ENCODE data around the gene FBXL20. TPM values are rescaled to one million over a fixed set of nuclear protein-coding genes. Genes with fewer than 3 reads are reported as not detected.
A peak's percentile ranks its signal among the peaks of the same experiment; 100 is the strongest.

The FBXL20 gene
- total and polyA plus RNA-seq, 2 experiments from 2014 or later, result 10.2 to 20.4 TPM

DNA sequence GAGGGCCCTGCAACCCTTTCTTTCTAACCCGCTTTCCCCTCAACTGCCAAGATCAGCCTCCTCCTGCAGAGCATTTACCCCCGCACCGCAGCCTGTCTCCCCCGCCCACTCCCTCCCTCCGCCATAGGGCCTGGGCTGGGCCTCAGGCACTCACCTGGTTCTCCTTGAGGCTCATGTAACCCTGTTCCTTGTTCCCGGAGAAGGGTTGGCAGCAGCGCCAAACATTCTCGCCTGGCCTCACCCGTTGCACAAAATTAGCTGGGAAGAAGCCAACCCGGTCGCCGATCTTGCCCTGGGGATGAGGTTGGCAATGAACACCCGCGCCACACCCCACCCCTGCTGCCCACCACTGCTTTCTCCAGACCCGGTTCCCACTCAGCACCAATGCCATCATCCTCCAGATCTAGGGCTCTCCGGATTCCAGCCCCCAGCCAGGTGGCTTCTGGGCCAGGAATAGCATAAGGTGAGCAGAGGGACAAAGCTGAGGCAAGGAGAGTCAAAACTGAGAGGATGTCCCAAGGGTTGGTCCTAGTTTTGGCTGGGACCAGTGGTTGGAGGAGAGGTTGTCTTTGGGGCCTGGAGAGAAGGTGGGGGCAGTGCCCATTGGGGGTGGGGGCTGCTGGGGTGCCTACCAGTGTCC lies 188.5 kb downstream of the FBXL20 start:
- TF ChIP-seq CTCF (IDR thresholded peaks at IDR 0.05; ENCODE audit: low read depth, low read length), result no peak
- peaks cover 17% of the 10 kb centered on the region for H3K27me3 ChIP-seq
- no peaks in the 10 kb centered on the region for H3K9me3 ChIP-seq (ENCODE audit: low read depth)
- H3K36me3 ChIP-seq, result no peaks in the 10 kb centered on the region
- no peak overlapping the region for H3K27ac ChIP-seq
- DNase-seq (ENCODE audit: low read depth in 1 of 2, low spot score in 1 of 2), result no peak
- peaks cover 13% of the 10 kb centered on the region for H3K4me1 ChIP-seq (ENCODE audit: low read depth)
- no peak overlapping the region for H3K4me3 ChIP-seq

GRCh38 chr17:39212195-39212810 lies 189.1 kb downstream of the FBXL20 start:
- no peaks in the 10 kb centered on the region for H3K9me3 ChIP-seq (ENCODE audit: low read depth)
- H3K36me3 ChIP-seq, result no peaks in the 10 kb centered on the region
- peaks cover 13% of the 10 kb centered on the region for H3K4me1 ChIP-seq (ENCODE audit: low read depth)
- no peak for TF ChIP-seq CTCF (IDR thresholded peaks at IDR 0.05; ENCODE audit: low read depth, low read length)
- H3K27ac ChIP-seq, result no peak overlapping the region
- no peak for DNase-seq (ENCODE audit: low read depth in 1 of 2, low spot score in 1 of 2)
- peaks cover 10% of the 10 kb centered on the region for H3K27me3 ChIP-seq
- H3K4me3 ChIP-seq, result no peak overlapping the region

DNA sequence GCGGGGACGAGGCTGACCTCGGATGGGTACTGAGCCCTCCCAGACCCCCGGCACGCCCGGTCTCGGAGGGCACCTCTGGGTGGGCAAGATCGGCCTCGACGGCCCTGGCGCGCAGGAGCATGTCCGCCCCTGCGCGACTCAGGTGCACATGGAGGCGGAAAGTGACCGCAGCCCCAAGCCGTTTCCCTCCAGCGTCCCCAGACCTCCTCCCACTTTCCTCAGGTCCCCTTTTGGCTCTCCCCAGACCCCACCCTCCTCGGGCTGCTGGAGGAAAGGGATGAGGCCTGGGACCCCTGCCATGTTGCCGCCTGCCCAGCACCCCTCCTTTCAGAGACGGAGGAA lies 191.4 kb downstream of the FBXL20 start:
- Histone ChIP-seq H3K4me3 (peak overlapping the region; percentile 24), H3K27me3 (peaks cover 4% of the 10 kb centered on the region), H3K27ac (no peak overlapping the region), H3K4me1 (ENCODE audit: low read depth) (peaks cover 13% of the 10 kb centered on the region), H3K36me3 (peaks cover under 1% of the 10 kb centered on the region), H3K9me3 (ENCODE audit: low read depth) (no peaks in the 10 kb centered on the region)
- no peak for TF ChIP-seq CTCF (IDR thresholded peaks at IDR 0.05; ENCODE audit: low read depth, low read length)
- no peak for DNase-seq (ENCODE audit: low read depth in 1 of 2, low spot score in 1 of 2)

- DNase-seq (ENCODE audit: low read depth in 1 of 2, low spot score in 1 of 2), result peak; percentile 66 to 75
- no peak overlapping the region for H3K27ac ChIP-seq
- no peak for TF ChIP-seq CTCF (IDR thresholded peaks at IDR 0.05; ENCODE audit: low read depth, low read length)
Measured at GRCh38 chr17:39209317-39210092, 191.9 kb downstream of the FBXL20 start.

GRCh38 chr17:39208893-39209292 lies 192.5 kb downstream of the FBXL20 start:
- Histone ChIP-seq H3K36me3 (peaks cover 13% of the 10 kb centered on the region), H3K27me3 (no peaks in the 10 kb centered on the region), H3K27ac (no peak overlapping the region), H3K9me3 (ENCODE audit: low read depth) (no peaks in the 10 kb centered on the region), H3K4me1 (ENCODE audit: low read depth) (peaks cover 13% of the 10 kb centered on the region), H3K4me3 (peak overlapping the region; percentile 24)
- no peak for DNase-seq (ENCODE audit: low read depth in 1 of 2, low spot score in 1 of 2)
- no peak for TF ChIP-seq CTCF (IDR thresholded peaks at IDR 0.05; ENCODE audit: low read depth, low read length)

More at GRCh38 chr17:39209317-39210092, 191.9 kb downstream of the FBXL20 start:
- Histone ChIP-seq H3K4me1 (ENCODE audit: low read depth) (peaks cover 13% of the 10 kb centered on the region), H3K4me3 (peak overlapping the region; percentile 24), H3K27me3 (no peaks in the 10 kb centered on the region), H3K36me3 (peaks cover 7% of the 10 kb centered on the region), H3K9me3 (ENCODE audit: low read depth) (no peaks in the 10 kb centered on the region)

All from cardiac muscle cell (in vitro differentiated cells and primary cell).